DMS114 treated with DMSO at 0.1 percent for 48 hours (cell line): ENCODE data around the gene CACNG7.

Experiments used
- DNase-seq: peaks from one replicate; lab custom pipeline; 2025; ENCODE audit not compliant: unreplicated experiment; lab: John Stamatoyannopoulos, UW

The CACNG7 gene

DNA sequence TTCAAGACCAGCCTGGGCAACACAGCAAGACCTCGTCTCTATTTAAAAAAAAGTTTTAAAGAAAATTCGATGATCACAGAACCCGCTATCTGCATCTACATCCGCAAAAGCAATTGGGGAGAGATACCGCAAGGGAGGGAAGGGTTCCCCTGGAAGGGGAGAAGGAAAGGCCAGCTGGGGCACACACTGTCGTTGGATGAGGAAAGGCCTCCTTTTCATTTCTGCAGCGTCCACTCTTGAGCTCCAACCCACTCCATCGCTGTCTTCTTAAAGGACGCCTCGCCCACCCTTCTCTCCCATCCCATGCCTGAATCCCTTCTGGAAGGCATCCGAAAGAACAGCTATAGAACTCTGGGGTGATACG is 30.3 kb upstream of the CACNG7 start:
- no peak for DNase-seq

DNA sequence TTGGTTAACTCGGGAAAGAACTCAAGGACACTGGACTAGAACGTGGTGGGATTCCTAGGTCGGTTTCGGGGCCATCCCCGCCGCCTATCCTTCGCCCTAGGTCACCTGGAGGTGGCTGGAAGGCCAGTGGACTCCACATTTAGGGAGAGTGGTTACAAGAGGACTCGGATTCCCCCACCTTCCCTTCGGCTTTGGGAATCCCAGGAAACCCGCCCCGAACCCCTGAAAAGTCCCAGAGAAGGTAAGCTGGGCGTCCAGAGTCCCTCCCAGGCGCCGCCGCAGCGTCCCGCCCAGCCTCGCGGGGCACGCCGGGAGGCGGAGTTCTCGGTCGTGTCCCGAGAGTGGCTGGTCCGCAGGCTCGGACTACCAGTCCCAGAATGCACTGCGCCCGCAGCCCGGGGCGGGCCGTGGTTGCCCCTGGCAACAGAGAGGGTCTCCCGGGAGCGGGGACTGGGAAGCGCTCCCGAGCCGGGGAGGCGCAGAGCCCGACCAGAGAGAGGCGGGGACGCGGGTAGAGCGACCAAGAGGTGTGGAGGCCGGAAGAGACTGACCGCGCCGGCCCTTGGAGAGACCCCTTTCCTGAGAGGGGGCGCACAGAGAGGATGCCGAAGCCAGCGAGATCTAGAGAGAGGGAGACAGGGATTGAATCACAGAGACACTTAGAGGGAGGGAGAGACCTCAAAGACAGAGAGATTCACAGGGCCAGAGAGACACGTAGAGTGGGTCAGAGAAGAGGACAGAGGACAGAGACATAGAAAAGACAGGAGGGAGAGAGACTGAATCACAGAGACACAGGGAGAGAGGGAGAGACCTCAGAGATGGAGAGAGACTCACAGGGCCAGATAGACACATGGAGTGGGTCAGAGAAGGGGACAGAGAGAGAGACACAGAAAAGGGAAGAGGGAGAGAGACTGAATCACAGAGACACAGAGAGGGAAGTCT is 29.7 kb upstream of the CACNG7 start:
- DNase-seq = peak; percentile 91

GRCh38 chr19:53880711-53881481 is 28.2 kb upstream of the CACNG7 start:
- DNase-seq = no peak

GRCh38 chr19:53881482-53882390 is 27.3 kb upstream of the CACNG7 start, which contains the start of gene PRKCG:
Gene PRKCG (plus strand): TSS chr19:53882197. CDS start chr19:53882495, 298 bp downstream.
- DNase-seq = peak; percentile 49

DNA sequence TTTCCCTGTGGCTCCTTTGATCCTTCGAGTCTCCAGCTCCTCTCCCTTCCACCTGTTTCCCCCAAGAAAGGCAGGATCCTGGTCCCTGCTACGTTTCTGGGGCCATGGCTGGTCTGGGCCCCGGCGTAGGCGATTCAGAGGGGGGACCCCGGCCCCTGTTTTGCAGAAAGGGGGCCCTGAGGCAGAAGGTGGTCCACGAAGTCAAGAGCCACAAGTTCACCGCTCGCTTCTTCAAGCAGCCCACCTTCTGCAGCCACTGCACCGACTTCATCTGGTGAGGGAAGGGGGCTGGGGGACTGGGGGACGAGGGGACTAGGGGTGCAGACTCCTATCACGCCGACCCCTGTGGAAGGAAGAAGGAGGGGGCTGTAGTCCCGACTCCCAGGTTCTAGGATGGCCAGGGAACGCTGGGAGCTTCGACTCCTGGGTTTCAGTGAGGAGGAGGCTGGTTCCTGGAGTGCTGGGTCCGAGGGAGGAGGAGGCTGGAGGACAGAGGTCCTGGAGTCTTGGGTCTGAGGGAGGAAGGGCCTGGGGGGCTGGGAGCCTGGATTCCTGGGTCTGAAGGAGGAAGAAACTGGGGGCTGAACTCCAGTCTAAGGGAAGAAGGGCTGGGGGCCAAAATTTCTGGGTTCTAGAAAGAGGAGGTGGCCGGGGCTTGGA is 26.6 kb upstream of the CACNG7 start:
- no peak for DNase-seq

DNA sequence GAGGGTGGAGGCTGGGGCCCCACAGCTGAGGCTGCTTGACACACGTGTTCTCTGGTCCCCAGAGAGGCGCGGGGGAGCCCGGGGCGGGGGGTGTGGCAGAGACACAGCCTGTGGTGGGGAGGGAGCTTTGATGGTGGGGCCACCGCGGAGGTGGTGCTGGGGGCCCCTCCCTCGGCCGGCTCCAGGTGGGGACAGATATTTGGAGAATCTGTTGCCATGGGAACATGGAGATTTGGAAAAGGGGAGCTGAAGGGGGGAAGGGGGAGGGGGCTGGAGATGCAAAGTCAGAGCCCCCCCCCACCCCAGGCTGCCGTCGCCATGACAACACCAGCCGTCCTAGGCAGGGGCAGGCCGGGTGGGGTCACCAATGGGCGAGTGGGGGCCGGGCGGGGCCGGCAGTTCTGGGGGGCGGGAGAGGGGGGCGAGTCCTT is 25.8 kb upstream of the CACNG7 start:
- no peak for DNase-seq

- DNase-seq = no peak
Observed at GRCh38 chr19:53883741-53884140, 25.3 kb upstream of the CACNG7 start.

GRCh38 chr19:53884256-53884655 is 24.8 kb upstream of the CACNG7 start:
- no peak for DNase-seq

- DNase-seq = no peak
Observed at GRCh38 chr19:53885036-53885435, 24.0 kb upstream of the CACNG7 start.

DNA sequence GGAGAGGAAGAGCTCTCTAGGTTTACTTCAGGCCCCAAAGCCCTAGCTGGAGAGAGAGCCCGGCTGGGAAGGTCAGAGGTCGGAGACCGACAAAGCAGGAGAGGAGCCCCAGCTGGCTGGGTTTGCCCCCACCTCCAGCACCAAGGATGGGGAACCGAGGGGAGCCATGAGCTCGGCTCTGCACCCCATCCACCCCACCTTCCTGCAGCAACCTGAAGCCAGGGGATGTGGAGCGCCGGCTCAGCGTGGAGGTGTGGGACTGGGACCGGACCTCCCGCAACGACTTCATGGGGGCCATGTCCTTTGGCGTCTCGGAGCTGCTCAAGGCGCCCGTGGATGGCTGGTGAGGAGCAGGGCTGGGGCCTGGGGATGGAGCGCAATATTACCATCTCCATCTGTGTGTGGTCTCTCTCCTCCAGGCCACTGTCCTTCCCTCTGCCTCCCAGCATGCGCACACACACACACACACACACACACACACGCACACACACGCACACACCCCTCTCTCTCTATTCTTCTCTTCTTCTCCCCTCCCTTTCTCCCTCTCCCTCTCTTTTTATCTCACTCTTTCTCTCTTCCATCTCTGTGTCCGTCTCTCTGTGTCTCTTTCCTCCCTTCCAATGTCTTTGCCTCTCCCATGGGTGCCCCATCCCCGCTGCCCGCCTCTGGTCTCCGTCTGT is 16.6 kb upstream of the CACNG7 start:
- DNase-seq = no peak

- DNase-seq = peak; percentile 53
Observed at GRCh38 chr19:53892981-53893325, 16.1 kb upstream of the CACNG7 start.

- DNase-seq = no peak
Observed at GRCh38 chr19:53894707-53895106, 14.4 kb upstream of the CACNG7 start.

DNA sequence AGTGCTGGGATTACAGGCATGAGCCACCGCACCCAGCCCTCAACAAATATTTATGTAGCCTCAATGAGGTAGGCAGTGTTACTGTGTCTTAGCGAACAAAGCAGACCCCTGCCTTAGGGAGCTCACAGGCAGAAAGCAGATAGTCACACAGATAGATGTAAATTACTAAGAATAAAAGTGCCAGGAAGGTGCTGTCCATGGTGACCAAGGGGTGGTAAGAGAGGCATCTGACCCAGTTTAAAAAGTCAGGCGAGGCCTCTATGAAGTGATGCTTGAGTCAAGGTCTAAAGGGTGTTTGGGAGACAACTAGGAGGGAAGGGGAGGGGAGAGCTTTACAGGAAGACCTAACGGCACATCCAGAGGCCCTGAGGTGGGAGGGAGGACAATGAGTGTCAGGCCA is 12.4 kb upstream of the CACNG7 start:
- no peak for DNase-seq

GRCh38 chr19:53897459-53897858 is 11.6 kb upstream of the CACNG7 start:
- DNase-seq = no peak

DNA sequence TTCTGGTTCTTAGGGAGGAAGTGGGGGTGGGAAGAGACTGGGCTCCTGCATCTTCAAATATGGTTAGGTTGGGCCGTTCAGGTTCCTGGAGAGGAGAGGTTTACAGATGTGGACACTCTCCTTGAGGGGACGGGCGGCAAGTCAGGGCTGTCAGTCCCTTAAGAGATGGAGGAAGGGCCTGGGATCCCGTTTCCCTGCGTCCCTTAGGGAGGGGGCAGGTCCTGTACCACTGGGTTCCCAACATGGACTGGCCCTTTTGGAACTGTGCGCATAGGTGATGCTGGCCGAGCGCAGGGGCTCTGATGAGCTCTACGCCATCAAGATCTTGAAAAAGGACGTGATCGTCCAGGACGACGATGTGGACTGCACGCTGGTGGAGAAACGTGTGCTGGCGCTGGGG is 10.9 kb upstream of the CACNG7 start:
- no peak for DNase-seq

- peak; percentile 58 for DNase-seq
Observed at GRCh38 chr19:53898636-53899341, 10.3 kb upstream of the CACNG7 start.

- no peak for DNase-seq
Observed at GRCh38 chr19:53900191-53900860, 8.8 kb upstream of the CACNG7 start.

DNA sequence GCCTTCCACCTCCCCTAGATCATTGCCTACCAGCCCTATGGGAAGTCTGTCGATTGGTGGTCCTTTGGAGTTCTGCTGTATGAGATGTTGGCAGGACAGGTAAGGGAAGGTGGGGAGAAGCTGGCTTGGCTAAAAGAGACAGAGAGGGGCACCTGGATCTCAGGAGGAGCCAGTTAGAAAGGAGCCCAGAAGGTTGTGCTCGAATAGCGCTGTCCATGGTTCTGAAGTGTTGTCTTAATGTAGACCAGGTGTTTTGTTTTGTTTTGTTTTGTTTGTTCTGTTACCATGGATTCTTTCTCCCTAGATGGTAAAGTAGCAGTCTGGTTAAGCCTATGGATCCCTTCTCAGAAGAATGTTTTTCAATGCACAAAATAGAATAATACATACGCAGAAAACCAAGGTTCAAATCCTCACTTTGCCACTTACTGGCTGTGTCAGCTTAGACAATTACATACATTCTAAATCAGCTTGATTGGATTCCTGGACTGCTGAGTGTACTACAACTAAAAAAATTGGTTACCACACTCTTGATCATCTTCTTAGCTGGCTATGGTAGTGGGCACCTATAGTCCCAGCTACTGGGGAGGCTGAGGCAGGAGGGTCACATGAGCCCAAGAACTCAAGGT is 5.9 kb upstream of the CACNG7 start:
- DNase-seq = no peak
